Urinary bladder (tissue), 4 donors: ENCODE results near the gene TCF15. TPM values are rescaled to one million over a fixed set of nuclear protein-coding genes. Genes with fewer than 3 reads are reported as not detected.

Experiments
- DNase-seq: peaks from one replicate; pipeline ENCODE4 v3.0.0-alpha.2; 2015; ENCODE audit errors: extremely low spot score
- H3K27ac ChIP-seq: one replicate; pipeline ENCODE4 v1.5.1; 2013; ENCODE audit warnings: low read depth, mild to moderate bottlenecking, moderate library complexity
- H3K36me3 ChIP-seq: one replicate; pipeline ENCODE4 v1.6.1; 2013; ENCODE audit warnings: mild to moderate bottlenecking, moderate library complexity; ENCODE audit not compliant: insufficient read depth
- H3K4me1 ChIP-seq: one replicate; pipeline ENCODE4 v1.6.1; 2013; ENCODE audit warnings: mild to moderate bottlenecking, moderate library complexity; ENCODE audit not compliant: insufficient read depth
- H3K4me3 ChIP-seq: one replicate; pipeline ENCODE4 v1.5.1; 2013; ENCODE audit warnings: low read depth, low read length
- WGBS: extraction: QIAGEN DNeasy Blood & Tissue Kit; methylation state at CpG from one replicate; pipeline ENCODE4 v1.1.7; 2013; 5-methylcytosine and 5-hydroxymethylcytosine counted together
- polyA plus RNA-seq: library from polyadenylated mRNA; stranded (reverse); fragments of 200-250 nt; gene quantifications from one replicate; pipeline ENCODE4 v1.2.3, GENCODE V29; 2013
- total RNA-seq: library from RNA; depleted of rRNA; stranded (reverse); fragments of >200 nt; gene quantifications from one replicate; pipeline ENCODE4 v1.2.3, GENCODE V29; 2014
- donor health status: healthy with polysubstance abuse.
- donor health status: healthy.

TCF15 gene
- total and polyA plus RNA-seq, 2 donors: 0.42 to 0.65 TPM

- H3K4me3 ChIP-seq: no peak overlapping the region
- DNase-seq: no peak
- WGBS: 53% methylated on average over 9 of the region's 9 CpGs
- H3K27ac ChIP-seq: no peak overlapping the region
- H3K36me3 ChIP-seq: no peaks in the 10 kb centered on the region
- no peaks in the 10 kb centered on the region for H3K4me1 ChIP-seq
These were observed 25.2 kb upstream of the TCF15 start for GRCh38 chr20:635028-635892.

GRCh38 chr20:634148-634925, 24.2 kb upstream of the TCF15 start:
- DNase-seq: no peak
- H3K27ac ChIP-seq: no peak overlapping the region
- no peaks in the 10 kb centered on the region for H3K36me3 ChIP-seq
- WGBS: 52% methylated on average over 14 of the region's 14 CpGs
- no peak overlapping the region for H3K4me3 ChIP-seq
- H3K4me1 ChIP-seq: no peaks in the 10 kb centered on the region

- Histone ChIP-seq H3K4me1 (no peaks in the 10 kb centered on the region), H3K27ac (no peak overlapping the region), H3K4me3 (no peak overlapping the region), H3K36me3 (no peaks in the 10 kb centered on the region)
- WGBS: 64% methylated on average over 1 of the region's 1 CpG
- no peak for DNase-seq
These were observed 21.0 kb upstream of the TCF15 start for GRCh38 chr20:631101-631500.

- DNase-seq: no peak
- WGBS: 77% methylated on average over 2 of the region's 2 CpGs
- H3K36me3 ChIP-seq: no peaks in the 10 kb centered on the region
These were observed 16.5 kb upstream of the TCF15 start for GRCh38 chr20:626579-626978.

GRCh38 chr20:625360-625932, 15.3 kb upstream of the TCF15 start:
- no peak for DNase-seq
- Histone ChIP-seq H3K4me1 (no peaks in the 10 kb centered on the region), H3K4me3 (no peak overlapping the region), H3K27ac (no peak overlapping the region), H3K36me3 (no peaks in the 10 kb centered on the region)
- WGBS: 84% methylated on average over 4 of the region's 4 CpGs

More at GRCh38 chr20:626579-626978, 16.5 kb upstream of the TCF15 start:
- H3K27ac ChIP-seq: no peak overlapping the region
- H3K4me1 ChIP-seq: no peaks in the 10 kb centered on the region
- no peak overlapping the region for H3K4me3 ChIP-seq

- Histone ChIP-seq H3K27ac (no peak overlapping the region), H3K4me3 (no peak overlapping the region), H3K36me3 (no peaks in the 10 kb centered on the region), H3K4me1 (no peaks in the 10 kb centered on the region)
- WGBS: 61% methylated on average over 4 of the region's 4 CpGs
- no peak for DNase-seq
These were observed 13.6 kb upstream of the TCF15 start for GRCh38 chr20:623704-624103.

- Histone ChIP-seq H3K4me1 (no peaks in the 10 kb centered on the region), H3K4me3 (no peak overlapping the region), H3K36me3 (no peaks in the 10 kb centered on the region), H3K27ac (no peak overlapping the region)
- WGBS: 10% methylated on average over 4 of the region's 4 CpGs
- DNase-seq: no peak
These were observed 12.9 kb upstream of the TCF15 start for GRCh38 chr20:623021-623420.

- Histone ChIP-seq H3K36me3 (no peaks in the 10 kb centered on the region), H3K4me1 (no peaks in the 10 kb centered on the region), H3K4me3 (no peak overlapping the region), H3K27ac (no peak overlapping the region)
- 53% methylated on average over 7 of the region's 7 CpGs for WGBS
- DNase-seq: no peak
These were observed 12.1 kb upstream of the TCF15 start for GRCh38 chr20:622161-622560.

- H3K36me3 ChIP-seq: no peaks in the 10 kb centered on the region
- WGBS: 50% methylated on average over 5 of the region's 5 CpGs
These were observed 11.1 kb upstream of the TCF15 start for GRCh38 chr20:621125-621756.

GRCh38 chr20:620246-620645, 10.1 kb upstream of the TCF15 start:
- Histone ChIP-seq H3K36me3 (no peaks in the 10 kb centered on the region), H3K27ac (no peak overlapping the region), H3K4me1 (no peaks in the 10 kb centered on the region), H3K4me3 (no peak overlapping the region)
- WGBS: 25% methylated on average over 7 of the region's 7 CpGs
- DNase-seq: no peak

More at GRCh38 chr20:621125-621756, 11.1 kb upstream of the TCF15 start:
- Histone ChIP-seq H3K4me3 (no peak overlapping the region), H3K4me1 (no peaks in the 10 kb centered on the region), H3K27ac (no peak overlapping the region)
- no peak for DNase-seq

- DNase-seq: no peak
- Histone ChIP-seq H3K4me3 (no peak overlapping the region), H3K4me1 (no peaks in the 10 kb centered on the region), H3K36me3 (no peaks in the 10 kb centered on the region), H3K27ac (no peak overlapping the region)
- WGBS: 62% methylated on average over 5 of the region's 5 CpGs
These were observed 8.9 kb upstream of the TCF15 start for GRCh38 chr20:618980-619379.

GRCh38 chr20:617934-618690, 8.0 kb upstream of the TCF15 start:
- 88% methylated on average over 4 of the region's 4 CpGs for WGBS
- H3K27ac ChIP-seq: no peak overlapping the region
- H3K4me1 ChIP-seq: no peaks in the 10 kb centered on the region
- DNase-seq: no peak
- H3K36me3 ChIP-seq: no peaks in the 10 kb centered on the region
- H3K4me3 ChIP-seq: no peak overlapping the region

GRCh38 chr20:615514-615913, 5.4 kb upstream of the TCF15 start:
- no peaks in the 10 kb centered on the region for H3K4me1 ChIP-seq
- DNase-seq: no peak
- no peak overlapping the region for H3K4me3 ChIP-seq
- H3K36me3 ChIP-seq: no peaks in the 10 kb centered on the region
- no peak overlapping the region for H3K27ac ChIP-seq
- 71% methylated on average over 4 of the region's 4 CpGs for WGBS
